GM03348 (cell line): ENCODE measurements around the gene ERC1.

ENCODE experiments used
- DNase-seq: peaks from one replicate; pipeline ENCODE4 v3.0.0; 2012; ENCODE audit warnings: low spot score

Gene ERC1

DNA sequence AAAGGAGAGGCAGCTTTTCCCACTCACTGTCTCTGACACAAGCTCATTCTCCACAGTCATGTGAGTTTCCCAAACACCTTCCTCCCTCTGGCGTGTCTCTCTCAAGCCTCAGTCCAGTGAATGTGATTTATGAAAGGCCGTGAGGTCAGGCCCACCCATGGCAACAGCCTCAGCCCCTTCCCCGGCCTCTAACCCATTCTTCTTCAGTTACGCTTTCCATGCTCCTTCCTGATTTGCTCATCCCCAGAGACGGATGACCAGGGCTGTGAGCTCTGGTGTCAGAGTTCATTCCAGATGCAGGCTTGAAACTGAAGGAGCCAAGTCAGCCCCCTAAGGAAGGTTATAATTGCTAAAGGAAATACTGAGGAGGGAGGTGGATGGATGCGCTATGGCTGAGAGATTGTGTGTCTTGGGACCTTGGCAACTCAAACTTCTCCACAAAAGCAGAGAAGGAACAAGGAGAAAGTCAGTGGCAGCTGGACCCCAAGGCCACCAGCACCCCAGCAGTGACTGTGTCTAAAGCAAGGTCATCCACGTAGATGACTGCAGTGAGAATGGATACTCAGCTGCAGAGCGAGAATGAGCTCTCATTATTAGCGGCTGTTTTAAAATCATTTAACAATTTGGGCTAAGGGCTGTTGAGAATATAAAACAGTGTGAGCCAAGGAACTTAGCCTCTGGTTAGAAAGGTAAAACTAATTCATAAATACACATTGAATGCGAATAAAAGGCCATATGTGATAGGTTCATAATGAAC, 519.2 kb downstream of the ERC1 start:
- no peak for DNase-seq

DNA sequence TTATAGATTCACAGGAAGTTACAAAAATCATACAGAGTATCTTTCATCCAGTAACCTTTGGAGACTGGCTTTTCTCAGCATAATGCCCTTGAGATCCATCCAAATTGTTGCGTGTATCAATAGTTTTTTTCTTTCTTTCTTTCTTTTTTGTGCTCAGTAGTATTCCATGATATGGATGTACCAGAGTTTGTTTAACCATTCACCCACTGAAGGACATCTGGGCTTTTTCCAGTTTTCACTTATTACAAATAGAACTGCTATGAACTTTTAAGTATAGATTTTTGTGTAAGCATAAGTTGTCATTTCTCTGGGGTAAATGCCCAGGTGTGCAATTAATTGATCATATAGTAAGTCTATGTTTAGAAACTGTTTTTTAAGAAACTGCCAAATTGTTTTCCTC, 524.0 kb downstream of the ERC1 start:
- DNase-seq = no peak

DNA sequence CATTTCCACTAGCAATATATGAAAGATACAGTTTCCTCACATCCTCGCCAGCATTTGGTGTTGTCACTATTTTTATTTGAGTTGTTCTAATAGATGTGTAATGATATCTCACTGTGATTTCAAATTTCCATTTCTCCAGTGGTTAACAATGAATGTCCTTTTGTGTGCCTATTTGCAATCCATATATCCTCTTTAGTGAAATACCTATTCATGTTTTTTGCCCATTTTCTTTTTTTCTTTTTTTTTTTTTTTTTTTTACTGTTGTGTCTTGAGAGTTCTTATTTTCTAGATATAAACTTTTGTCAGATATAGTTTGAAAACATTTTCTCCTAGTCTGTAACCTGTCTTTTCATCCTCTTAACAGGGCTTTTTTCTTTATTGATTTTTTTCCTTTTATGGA, 524.4 kb downstream of the ERC1 start:
- no peak for DNase-seq

DNA sequence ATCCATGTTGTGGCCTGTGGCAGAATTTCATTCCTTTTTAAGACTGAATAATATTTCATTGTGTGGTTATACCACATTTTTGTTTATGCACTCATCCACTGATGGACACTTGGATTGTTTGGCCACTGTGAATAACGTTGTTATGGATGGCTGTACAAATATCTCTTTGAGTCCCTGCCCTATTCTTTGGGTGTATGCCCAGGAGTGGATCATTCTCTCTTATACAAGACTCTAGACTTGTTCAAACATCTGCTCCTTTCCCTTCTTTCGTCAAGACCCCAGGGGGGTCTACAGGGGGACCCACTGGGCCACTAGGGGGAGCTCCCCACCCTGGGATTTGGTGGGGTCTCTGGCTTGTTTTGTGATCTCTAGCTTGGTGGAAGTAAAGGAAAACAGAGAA, 526.0 kb downstream of the ERC1 start:
- DNase-seq = peak; percentile 75

DNA sequence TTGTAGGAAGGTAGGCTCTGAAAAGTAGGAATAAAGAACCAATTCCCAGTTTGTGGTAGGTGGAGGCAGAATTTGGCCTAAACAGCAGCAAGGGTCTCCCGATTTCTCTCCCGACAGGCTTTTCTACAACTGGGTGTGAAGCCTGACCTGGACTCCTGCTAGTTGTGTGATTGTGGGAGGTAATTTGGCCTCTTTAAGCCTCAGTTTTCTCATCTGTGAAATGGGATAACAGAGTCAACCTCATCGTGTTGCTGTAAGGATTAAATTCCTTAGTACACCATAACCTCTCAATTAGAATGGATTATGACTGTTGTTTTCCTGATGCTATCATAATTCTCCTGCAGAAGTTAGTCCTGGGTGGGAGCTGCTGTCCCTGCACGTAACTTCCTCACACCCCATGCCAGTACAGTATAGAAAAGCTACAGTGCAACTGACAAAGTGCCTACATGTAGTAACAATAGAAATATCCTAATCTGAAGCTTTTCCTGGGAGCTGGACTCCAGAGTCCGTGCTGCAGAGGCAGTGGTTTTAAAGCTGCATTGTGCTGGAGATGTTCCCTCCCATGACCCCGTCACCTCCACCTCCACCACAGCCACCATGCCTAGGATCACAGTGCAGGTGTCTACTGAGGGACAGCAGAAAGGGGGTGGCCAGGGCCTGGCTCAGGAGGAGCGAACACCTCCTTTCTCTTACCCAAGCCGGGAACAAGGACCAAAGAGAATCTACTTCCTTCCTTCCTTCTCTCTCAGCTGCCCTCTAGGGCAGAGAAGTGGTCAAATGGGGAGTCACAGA, 526.9 kb downstream of the ERC1 start:
- DNase-seq = no peak

DNA sequence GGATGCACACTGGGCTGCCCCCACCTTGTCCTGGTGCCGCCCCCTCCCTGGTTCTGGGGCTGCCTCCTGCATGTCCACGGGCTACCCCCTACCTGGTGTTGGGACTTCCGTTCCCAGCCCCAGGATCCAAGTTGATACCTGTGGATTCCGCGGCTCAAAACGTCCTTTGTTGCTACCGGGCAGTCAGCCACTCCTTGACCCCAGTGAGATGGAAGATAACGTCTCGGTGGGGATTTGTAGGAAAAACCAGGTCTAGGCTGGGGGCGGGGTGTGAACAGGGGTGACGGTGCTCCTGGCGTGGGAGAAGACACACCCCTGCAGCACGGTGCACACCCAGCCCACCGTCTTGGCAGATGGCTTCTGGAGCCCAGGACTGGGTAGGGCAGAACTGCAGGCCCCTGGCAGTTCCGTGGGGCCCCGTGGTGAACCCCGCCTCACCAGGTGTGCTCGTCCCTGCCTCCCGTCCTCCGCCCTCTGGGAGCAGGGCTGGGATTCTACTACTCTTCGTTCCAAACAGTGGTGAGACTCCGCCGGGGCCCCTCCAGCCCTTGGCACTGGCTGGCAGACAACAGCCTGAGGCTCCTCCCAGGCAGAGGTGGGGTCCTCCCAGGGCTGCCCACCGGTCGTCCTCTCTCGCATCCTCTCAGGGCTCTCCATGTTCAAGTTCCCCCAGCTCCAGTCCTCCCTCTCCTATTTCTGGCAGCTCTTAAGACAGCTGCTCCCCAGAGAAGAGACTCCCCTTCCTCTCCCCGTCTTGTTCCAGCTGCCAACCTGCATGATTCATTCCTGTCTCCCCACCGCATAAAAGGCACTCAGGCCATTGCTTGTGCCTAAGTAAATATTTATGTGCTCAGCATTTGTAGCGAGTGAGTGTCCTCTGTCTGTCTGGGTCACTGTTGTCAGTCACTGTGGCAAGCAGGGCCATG, 527.8 kb downstream of the ERC1 start:
- peak; percentile 59 for DNase-seq

DNA sequence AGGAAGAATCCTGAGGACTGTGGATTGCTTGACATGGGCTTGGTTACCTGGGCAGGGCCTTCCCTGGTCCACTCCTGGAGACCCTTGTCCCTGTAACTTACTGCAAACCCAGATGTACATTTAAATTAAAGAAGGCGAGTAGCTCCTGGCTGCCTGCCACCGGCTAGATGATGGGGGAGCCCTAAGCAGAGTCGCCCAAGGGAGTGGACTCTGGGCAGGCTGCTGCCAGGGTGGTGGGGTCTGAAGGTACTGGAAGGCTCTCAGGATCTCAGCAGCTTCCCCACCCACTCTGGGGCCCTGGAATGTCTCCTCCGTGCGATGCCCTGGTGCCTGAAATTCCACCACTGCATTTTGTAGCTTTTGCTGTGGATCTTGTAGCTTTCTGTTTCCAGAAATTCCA, 528.6 kb downstream of the ERC1 start:
- DNase-seq = no peak

DNA sequence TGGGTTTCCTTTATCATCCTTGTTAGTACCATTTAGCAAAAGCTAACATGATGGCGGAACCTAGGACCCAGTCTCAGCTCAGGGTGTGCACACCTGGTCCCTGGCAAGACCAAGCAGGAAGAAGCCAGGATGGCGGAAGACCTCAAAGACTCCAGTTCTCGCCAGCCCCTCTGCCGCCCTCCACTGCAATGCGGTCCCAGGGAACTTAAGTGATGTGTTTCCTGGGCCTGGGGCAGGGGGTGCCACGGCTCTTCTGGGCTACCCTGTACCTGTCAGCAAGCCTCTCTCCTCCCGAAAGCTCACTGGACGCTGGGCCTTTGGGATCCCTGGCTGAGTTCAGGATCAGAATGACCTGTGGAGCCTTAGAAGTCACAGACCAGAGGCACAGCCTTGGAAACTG, 532.0 kb downstream of the ERC1 start:
- DNase-seq = no peak

DNA sequence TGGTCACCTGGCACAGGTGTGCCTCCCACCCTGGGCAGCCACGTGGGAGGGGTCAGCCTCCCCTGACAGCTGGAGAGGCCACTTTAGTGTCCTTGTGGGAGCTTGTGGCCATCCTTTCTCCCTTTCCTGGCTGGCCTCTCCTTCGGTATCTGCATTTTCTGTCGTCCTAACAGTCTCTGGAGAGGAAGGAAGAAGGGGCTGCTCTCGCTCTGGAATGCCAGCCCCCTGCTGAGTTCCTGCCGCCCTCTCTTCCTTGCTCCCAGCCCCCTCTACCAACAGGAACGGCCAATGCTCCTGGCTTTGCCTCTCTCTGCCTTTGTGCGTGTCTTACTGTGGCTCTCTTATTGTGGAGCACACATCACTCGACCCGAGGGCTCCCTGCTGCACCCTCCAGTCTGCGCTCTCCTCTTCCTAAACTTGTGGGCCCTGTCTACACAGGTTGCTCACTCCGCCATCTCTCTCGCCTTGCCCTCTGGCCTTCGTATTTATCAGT, 532.6 kb downstream of the ERC1 start:
- DNase-seq = no peak

DNA sequence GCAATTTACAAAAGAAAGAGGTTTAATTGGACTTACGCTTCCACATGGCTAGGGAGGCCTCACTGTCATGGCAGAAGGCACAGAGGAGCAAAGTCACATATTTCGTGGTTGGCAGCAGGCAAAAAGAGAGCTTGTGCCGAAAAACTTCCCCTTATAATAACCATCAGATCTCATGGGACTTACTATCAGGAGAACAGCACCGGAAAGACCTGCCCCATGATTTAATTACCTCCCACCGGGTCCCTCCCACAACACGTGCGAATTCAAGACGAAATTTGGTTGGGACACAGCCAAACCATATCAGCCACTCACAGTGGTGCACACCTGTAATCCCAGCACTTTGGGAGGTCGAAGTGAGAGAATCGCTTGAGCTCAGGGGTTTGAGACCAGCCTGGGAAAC, 534.8 kb downstream of the ERC1 start:
- DNase-seq = no peak

DNA sequence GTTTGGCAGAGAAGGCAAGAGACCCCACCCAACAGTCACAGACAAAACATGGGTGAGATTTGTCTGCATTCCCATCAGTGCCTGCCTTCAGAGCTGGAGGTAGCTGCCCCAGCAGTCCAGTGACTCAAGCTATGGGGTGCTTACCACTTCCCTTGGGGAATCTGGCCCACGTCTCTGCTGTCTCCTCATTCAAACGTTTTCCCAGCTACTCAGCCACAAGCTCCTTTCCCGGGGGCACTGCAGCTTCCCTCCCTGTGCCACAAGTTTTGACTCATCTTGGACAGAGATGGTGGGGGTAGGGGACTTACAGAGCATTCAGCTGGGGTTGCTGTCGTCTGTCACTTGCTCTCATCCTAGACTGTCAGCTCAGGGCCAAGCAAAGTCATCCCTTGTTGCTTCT, 536.8 kb downstream of the ERC1 start:
- peak; percentile 84 for DNase-seq

DNA sequence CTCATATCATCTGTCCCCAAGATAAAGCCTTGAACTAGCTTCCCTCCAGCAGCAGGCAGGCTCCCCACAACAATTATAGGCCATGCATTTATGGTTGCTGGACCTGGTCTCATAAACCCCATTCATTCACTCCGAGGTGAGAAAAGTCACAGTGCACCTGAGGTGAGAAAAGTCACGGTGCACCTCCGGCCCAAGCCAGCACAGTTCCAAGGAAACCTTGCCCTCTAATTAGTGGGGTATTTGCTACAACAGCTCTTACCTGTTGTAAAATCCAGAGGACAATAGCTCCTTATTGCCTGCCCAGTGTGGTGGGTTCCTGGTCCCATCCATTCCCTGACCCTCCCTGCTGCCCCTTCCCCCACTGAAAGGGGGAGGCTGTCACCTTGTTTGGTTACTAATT, 537.8 kb downstream of the ERC1 start:
- no peak for DNase-seq

DNA sequence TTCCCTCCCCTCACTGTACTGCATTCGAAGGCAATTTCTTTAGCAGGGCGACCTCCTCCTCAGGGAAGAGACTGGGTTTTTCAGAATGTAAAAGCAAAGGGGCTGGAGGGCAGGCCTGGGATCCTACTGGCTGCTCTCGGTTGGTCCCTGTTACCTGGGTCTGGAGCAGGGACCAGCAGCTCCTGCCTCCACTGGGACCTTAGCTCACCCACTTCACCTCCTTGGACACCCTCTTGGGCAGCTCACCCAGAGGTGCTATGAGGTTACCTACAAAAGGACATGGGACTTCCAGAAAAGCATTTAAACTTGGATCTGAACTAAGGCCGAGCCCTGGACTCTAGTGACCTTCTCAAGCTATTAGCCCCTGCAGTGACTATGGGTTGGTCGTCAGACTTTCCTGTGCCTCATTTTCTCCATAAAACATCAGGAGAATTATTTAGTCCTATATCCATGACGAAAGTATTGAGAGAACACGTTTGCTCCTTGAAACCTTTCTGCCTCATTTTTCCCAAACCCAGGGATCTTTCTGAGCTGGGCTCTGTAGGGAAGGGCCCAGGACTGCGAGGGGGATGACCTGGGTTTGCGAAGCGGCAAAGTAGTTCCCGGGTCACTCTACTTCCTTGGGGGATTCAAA, 538.3 kb downstream of the ERC1 start:
- DNase-seq = no peak

DNA sequence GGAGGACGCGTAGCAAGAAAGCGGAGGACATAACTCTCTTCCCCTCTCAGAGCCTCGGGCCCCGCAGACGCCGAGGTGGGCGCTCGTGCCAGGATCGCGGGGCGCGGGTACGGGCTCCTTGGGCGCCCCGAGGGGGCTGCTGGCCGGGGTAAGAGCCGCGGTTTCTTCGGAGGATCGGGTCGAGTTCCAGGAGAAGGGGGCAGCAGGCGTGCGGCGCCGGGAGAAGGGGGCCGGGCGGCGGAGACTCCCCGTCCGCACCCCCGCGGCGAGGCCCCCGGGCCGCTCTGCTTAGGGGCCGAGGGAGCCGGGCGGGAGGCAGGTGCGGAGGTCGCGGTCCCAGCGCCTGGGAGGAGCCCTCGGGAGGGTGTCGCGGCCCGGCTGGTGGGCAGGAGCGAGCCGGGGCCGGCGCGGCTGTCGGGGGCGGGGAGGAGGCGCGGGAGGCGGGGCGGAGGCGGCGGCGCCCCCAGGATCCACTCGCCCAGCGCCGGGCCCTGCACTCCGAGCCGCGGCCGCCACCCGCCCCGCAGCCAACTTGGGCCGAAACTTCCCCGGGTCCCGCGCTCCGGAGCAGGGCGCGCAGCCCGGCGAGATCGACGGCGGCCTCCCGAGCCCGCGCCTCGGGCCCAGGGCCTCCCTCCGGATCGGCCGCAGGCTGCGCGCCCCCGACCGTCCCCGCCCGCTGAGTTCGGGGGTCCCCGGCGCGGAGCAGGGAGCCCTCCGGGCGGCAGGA, 539.0 kb downstream of the ERC1 start:
- peak; percentile 90 for DNase-seq

DNA sequence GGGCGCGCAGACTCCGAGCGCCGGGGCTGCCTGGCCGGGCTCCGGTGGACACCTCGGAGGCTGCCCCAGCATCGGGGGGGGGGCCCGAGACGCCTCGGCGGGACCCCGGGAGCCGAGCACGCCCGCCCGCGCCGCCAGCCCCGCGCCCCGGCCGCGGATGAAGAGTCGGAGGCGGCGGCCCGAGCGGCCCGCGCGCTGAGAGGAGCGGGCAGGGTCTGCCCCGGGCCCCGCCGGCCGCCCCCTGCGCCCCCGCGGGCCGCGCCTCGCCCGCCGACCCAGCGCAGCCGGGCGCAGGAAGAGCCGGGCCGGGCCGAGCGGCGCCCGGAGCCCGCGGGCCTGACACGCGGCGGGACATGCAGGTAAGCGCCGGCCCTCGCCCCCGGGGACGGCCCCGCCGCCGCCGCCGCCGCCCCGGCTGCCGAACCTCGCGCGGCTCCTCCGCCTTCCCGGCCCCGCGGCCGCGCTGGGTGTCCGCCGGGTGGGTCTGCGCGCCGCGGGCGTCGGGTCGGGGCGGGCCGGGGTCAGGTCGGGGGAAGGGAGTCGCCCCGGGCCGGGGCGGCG, 539.6 kb downstream of the ERC1 start:
- peak; percentile 44 for DNase-seq

DNA sequence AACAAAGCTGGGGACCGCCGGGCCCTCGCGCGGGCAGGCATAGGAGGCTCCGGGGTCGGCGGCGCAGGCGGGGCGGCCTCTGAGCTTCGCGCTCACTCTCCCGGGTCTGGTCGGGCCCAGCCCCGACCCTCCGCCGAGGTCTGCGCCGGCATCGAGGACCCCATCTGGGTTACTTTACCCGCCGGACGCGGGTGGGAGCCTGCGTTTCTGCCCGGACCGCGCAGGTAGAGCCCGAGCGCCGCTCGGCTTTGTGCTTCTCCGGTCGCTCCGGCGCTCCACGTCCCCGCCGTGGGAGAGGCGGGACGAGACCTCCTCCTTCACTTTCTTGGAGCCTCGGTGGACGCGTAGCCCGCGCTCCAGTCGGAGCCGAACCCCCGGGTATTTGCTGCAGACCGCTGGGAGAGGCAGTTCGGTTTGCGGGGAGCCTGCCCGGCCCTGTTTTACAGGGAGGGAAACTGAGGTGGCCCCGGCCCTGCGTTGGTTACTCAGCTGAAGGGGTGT, 540.2 kb downstream of the ERC1 start:
- DNase-seq = peak; percentile 61

DNA sequence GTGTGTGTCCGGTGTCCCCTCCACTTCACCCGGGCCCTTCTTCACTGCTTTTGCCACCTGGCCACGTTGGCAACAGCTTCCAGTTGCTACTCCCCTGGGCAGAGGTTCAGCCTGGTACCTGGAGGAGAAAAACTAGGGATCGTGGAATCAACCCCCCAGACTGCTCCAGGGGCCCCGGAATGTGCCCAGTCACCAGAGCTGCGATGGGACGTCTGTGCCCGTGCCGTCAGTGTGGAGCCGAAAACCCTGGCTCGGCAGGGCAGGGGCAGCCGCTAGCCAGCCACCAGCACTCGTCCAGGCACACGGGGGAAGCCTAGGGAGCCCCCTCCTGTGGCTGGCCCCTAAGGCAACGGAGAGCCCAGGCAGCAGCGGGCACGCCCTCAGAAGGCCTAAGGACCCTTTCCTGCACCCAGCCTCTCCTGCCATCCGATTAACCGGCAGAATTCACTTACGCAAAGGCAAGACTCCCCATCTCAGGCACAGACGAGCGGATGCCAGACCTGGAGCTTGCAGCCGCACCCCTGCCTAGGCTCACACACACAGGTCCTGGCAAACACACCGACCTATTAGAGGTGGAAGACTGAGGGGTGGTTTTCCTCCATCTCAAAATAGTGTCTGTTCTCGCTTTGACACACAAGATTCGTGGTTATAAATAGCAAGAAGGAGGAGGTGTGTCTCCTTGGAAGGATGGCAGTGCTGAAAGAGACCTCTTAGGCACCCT, 540.8 kb downstream of the ERC1 start:
- no peak for DNase-seq

DNA sequence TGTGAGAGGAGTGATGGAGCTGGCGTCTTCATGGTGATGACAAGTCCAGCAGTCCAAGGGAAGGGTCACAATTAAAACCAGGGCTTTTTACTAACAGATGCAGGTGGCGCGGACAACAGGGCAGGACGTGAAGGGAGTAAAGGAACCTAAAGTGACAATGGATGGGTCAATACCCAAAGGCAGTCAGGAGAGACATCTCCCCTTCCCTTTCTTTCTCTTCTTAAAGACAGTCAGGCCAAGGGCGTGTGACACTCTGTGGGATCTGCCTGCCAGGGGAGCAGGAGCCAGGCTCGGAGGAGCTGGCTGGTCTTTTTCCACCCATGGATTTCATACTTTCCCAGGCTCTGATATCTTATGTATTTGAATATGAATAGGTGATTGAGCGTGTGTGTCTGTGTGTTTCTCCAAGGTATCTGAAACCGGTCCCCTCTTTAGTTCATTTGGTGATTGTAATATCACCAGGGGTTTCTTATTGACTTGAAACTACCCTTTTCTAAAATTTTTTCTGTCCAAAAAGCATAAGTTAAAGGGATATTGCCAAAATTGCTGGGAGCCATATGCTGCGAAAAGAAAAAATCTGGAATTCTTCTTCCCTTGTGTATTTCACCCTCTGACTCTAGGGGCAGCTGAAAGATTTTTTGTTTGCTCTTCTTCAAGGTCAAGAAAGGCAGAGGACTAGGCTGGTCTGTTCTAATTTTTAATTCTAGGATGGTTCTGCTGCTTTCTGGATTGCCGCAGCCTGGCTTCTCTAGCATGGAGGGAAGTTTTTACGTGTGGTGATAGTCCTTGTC, 541.5 kb downstream of the ERC1 start:
- DNase-seq = no peak

DNA sequence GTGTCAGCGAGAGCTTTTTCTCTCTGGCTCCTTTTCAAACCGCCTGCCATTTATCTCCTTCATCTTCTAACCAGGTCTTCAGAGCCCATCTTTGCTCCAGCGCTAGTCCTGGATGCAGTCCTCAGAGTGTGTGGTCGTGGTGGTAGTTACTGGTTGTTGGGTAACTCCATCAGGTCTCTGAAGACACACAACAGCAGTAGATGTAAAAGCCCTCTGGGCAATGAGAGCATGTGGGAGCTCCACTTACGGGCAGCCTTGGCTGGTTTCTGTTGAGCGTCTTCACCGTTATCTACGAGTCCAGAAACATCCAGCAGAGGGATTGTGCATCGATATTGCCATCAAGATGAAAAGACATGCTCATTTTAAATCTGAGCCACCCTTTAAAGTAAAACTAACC, 542.2 kb downstream of the ERC1 start:
- peak; percentile 46 for DNase-seq
